GM12872 (cell line): ENCODE results near the gene CD300H.

Experiments
- TF ChIP-seq, protein P1 (sequence below): IDR thresholded peaks from 3 replicates; pipeline ENCODE4 v1.5.1; 2011; ENCODE audit warnings: low read depth, mild to moderate bottlenecking, low read length, moderate library complexity; ENCODE audit not compliant: insufficient read depth

Gene CD300H

DNA sequence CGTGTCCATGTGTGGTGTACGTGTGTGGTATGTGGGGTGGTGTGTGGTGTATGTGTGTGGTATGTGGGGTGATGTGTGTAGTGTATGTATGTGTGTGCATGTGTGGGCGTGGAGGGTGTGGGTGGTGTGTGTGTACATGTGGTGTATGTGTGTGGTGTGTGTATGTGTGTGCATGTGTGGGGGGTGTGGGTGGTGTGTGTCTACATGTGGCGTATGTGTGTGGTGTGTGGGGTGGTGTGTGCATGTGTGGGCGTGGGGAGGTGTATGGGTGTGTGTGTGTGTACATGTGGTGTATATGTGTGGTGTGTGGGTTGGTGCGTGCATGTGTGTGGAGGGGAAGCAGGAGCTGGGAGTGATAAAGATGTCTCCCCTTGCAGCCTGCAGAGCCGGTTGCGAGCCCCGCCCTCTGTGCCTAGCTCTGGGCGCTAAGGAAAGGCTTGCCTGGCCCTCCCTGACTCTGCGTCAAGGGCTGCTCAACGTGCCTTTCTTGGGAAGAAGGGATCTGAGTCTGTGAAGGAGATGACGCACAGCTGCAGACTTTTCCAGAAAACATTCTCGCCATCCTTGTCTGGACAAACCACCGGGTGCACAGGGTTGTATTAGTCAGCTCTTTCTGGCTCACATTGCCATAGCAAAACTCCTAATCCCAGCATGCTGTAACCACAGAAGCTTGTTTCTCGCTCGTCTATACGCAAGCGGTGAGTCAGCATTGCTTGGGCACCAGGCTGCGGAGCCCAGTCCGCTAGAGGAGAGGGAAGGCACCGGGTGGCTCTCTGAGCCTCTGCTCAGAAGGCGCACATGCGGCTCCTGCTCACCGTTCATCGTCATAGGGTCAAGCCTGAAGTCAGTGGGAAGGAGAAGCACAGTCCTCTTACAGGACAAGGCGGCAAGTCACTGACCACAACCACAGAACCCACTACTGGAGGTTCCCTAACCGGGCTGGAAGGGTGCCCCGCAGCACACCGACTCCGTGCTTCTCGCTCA lies 2.0 kb upstream of the CD300H start:
- TF ChIP-seq, protein P1, sequence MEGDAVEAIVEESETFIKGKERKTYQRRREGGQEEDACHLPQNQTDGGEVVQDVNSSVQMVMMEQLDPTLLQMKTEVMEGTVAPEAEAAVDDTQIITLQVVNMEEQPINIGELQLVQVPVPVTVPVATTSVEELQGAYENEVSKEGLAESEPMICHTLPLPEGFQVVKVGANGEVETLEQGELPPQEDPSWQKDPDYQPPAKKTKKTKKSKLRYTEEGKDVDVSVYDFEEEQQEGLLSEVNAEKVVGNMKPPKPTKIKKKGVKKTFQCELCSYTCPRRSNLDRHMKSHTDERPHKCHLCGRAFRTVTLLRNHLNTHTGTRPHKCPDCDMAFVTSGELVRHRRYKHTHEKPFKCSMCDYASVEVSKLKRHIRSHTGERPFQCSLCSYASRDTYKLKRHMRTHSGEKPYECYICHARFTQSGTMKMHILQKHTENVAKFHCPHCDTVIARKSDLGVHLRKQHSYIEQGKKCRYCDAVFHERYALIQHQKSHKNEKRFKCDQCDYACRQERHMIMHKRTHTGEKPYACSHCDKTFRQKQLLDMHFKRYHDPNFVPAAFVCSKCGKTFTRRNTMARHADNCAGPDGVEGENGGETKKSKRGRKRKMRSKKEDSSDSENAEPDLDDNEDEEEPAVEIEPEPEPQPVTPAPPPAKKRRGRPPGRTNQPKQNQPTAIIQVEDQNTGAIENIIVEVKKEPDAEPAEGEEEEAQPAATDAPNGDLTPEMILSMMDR, result no peak

DNA sequence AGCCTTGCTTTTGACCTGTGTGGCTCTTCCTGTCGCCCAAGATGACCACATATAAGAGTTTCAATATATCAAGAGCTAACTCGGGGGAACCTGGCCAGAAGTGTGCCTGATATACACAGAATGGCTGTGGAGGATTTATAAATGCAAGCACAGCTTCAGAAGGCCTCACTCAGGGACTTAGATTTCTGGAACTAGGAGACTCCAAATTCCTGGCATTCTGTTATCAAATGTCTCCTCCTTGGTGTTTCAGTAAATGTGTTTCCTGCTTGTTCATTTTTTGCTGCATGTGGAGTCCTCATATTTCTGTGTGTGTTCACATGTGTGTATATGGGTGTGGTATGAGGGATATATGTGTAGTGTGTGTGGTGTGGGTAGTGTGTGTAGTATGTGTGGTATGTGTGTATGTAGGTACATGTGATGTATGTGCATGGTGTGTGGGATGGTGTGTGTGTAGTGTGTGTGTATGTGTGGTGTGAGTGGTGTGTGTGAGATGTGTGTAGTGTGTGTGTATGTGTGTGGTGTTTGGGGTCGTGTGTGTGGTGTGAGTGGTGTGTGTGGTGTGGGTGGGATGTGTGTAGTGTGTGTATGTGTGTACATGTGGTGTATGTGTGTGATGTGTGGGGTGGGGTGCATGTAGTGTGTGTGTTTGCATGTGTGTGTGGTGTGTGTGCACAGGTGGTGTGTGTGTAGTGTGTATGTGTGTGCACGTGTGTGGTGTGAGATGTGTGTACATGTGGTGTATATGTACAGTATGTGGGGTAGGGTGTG lies 981 bp upstream of the CD300H start:
- TF ChIP-seq, protein P1, result no peak

DNA sequence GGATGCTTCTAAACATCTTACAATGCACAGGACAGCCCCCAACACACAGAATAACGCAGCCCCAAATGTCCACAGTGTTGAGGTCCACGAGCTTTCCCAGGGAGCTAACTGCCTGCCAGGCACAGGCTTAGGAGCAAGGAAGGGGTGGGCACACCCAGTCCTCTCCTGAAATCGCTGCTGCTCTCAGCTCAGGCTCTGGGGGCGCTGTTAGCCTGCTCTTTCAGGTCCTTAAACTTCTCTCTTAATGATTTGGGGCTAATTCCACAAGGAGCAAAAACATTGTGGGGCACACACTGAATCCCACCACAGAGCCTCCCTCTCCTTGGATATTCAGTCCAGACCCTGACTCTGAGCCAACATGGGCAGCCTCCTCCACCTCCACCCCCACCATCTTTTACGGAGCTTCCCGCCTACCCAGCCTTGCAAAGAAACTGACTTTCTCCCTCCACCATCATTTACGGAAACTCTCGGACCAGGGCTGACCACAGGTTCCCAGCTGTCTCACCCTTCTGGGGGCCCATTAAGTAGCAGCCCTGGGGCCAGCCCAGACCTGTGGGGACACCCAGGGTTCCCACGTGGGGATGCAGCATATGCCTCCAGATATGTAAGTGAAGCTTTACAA lies 1.1 kb downstream of the CD300H start:
- TF ChIP-seq, protein P1, result peak; percentile 86

DNA sequence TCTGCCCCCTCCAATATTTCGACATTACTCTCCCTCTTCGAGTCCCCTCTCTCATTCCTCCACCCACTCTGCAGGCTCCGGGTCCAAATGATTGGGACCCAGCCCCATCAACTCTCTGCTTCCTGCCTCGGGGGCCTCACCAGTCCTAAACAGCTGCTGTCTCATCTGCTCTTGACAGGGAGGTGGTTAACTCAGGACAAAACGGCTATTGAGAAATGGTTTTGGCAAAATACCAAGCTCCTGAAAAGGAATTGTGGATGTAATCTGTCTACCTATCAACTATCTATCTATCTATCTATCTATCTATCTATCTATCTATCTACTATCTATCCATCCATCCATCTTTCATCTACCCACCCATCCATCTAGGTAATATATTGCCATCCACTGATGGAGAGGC lies 2.2 kb downstream of the CD300H start:
- TF ChIP-seq, protein P1, result no peak

DNA sequence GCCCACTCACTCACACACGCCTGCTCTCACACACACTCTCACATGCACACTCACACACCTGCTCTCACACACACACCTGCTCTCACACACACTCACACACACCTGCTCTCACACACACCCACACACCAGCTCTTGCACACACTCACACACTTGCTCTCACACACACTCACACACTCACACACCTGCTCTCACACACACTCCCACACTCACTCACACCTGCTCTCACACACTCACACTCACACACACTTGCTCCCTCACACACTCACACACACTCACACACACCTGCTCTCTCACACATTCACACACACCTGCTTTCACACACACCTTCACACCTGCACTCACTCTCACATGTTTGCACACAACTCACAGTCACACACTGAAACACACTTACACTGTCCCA lies 4.0 kb downstream of the CD300H start:
- TF ChIP-seq, protein P1, result no peak

DNA sequence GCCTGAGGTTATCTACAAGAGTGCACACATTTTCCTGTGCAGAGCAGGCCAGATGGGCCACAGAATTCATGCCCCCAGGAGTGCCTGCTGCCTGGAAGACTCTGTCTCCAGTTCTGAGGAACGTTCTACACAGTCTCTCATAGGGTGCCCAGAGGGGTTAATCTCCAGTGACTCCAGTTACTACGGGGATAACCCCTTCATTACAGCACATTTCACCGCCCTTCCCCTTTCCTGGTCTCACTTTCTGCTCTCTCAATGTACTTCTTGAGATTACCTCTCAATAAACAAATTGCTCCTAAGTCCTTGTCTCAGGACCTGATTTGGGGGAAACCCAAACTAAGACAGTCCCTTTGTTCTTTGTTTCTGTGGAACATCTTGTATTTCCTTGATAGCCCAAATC lies 5.7 kb downstream of the CD300H start:
- TF ChIP-seq, protein P1, result no peak

DNA sequence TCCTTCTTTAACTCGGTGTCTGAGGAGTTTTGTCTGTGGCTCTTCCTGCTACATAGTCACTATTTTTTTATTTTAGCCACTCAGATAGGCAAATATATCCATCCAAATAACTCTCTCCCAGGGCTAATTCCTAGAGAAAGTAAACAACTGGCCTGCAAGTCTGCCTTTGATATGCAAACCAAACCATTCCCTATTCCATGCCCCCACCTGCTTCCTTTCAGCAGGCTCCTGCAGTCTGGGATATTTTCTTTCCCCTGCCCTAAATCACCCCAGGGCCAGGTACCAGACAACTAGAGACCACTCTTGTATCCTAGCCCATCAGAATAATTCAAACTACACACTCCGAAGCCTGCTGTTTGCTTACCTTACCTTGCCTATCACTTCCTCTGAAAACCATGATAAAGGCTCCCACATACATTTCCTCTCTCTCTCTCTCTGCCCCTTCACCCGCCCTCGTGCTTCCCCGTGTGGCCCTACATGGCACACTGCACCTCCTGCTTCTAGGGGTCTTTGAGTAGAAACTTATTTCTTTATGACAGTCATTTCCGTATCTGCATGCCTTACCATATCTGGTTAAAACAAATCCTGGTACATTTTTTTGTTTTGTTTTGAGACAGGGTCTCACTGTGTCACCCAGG lies 8.3 kb downstream of the CD300H start:
- TF ChIP-seq, protein P1, result no peak
